Measurements from ENCODE around the gene KIN.
"Not testable (repeated sequence)": the region's sequence is repeated elsewhere in the genome, so short reads cannot be mapped to it uniquely, and the experiment has no call there.

Gene KIN

GRCh38 chr10:7794251-7795026 lies 6.6 kb upstream of the KIN start:
- no peak for DNase-seq (ENCODE audit: low spot score)

- DNase-seq (ENCODE audit: low spot score) = no peak
Observed at GRCh38 chr10:7792541-7792940, 4.7 kb upstream of the KIN start.

GRCh38 chr10:7789390-7789789 lies 1.6 kb upstream of the KIN start:
- no peak for DNase-seq (ENCODE audit: low spot score)

GRCh38 chr10:7788639-7789286 lies 970 bp upstream of the KIN start:
- DNase-seq (ENCODE audit: low spot score) = peak; percentile 28

- DNase-seq (ENCODE audit: low spot score) = no peak
Observed at GRCh38 chr10:7787150-7787856, 490 bp downstream of the KIN start.

GRCh38 chr10:7786430-7786829 lies 1.4 kb downstream of the KIN start:
- DNase-seq (ENCODE audit: low spot score) = no peak

GRCh38 chr10:7782194-7782593 lies 5.6 kb downstream of the KIN start:
- not testable (repeated sequence) for DNase-seq (ENCODE audit: low spot score)

- no peak for DNase-seq (ENCODE audit: low spot score)
Observed at GRCh38 chr10:7776777-7777176, 11.0 kb downstream of the KIN start.

- DNase-seq (ENCODE audit: low spot score) = no peak
Observed at GRCh38 chr10:7773845-7774801, 13.7 kb downstream of the KIN start.

- DNase-seq (ENCODE audit: low spot score) = no peak
Observed at GRCh38 chr10:7768417-7768816, 19.4 kb downstream of the KIN start.

- DNase-seq (ENCODE audit: low spot score) = no peak
Observed at GRCh38 chr10:7767209-7767608, 20.6 kb downstream of the KIN start.

- no peak for DNase-seq (ENCODE audit: low spot score)
Observed at GRCh38 chr10:7766241-7766640, 21.6 kb downstream of the KIN start.

GRCh38 chr10:7763929-7764328 lies 23.9 kb downstream of the KIN start:
- DNase-seq (ENCODE audit: low spot score) = no peak

- DNase-seq (ENCODE audit: low spot score) = peak; percentile 26
Observed at GRCh38 chr10:7756360-7756992, 31.3 kb downstream of the KIN start.

GRCh38 chr10:7755103-7755502 lies 32.7 kb downstream of the KIN start:
- no peak for DNase-seq (ENCODE audit: low spot score)

GRCh38 chr10:7752251-7752650 lies 35.5 kb downstream of the KIN start:
- no peak for DNase-seq (ENCODE audit: low spot score)

GRCh38 chr10:7750222-7750621 lies 37.6 kb downstream of the KIN start:
- DNase-seq (ENCODE audit: low spot score) = no peak

- peak; percentile 11 for DNase-seq (ENCODE audit: low spot score)
Observed at GRCh38 chr10:7748637-7749036, 39.2 kb downstream of the KIN start.

GRCh38 chr10:7744307-7744706 lies 43.5 kb downstream of the KIN start:
- no peak for DNase-seq (ENCODE audit: low spot score)

GRCh38 chr10:7738536-7739407 lies 49.0 kb downstream of the KIN start:
- DNase-seq (ENCODE audit: low spot score) = no peak
